A549 (cell line): ENCODE data around the gene PXK.

Experiments used
- BHLHE40 ChIP-seq: IDR thresholded peaks from 2 replicates; pipeline ENCODE4 v1.6.1; 2012; ENCODE audit warnings: low read depth, low read length, inconsistent platforms
- MAZ ChIP-seq: fragments of 150-350 bp; IDR thresholded peaks from 2 replicates; pipeline ENCODE4 v1.6.1; 2014; ENCODE audit warnings: antibody characterized with exemption, low read depth, low read length, borderline replicate concordance
- MYC ChIP-seq: IDR thresholded peaks from 2 replicates; pipeline ENCODE4 v1.6.1; 2012; ENCODE audit warnings: mild to moderate bottlenecking, inconsistent platforms, low read length, improper control_type of control experiment, borderline replicate concordance
- NR3C1 ChIP-seq: fragments of >200 bp; sonication (Bioruptor Twin); formaldehyde crosslinking; IDR thresholded peaks from 3 replicates; pipeline ENCODE4 v1.6.1; 2017
- POLR2A ChIP-seq: IDR thresholded peaks from 2 replicates; pipeline ENCODE4 v1.6.1; 2012; ENCODE audit warnings: mild to moderate bottlenecking, low read length
- RAD21 ChIP-seq, 2 experiments: fragments of >200 bp in 1 of 2; sonication (Bioruptor Twin) in 1 of 2; formaldehyde crosslinking in 1 of 2; IDR thresholded peaks in 1 of 2; conservative IDR thresholded peaks in 1 of 2; 2 replicates in 1 of 2; 3 replicates in 1 of 2; pipeline ENCODE4 v1.6.1; 2012 to 2018; ENCODE audit warnings: inconsistent platforms in 1 of 2
- RFX5 ChIP-seq: fragments of 450-650 bp; IDR thresholded peaks from 2 replicates; pipeline ENCODE4 v1.7.1; 2014; ENCODE audit warnings: antibody characterized with exemption, mild to moderate bottlenecking, moderate library complexity
- SREBF2 ChIP-seq: fragments of 450-650 bp; IDR thresholded peaks from 2 replicates; pipeline ENCODE4 v1.6.1; 2014; ENCODE audit warnings: mild to moderate bottlenecking, moderate library complexity
- ZSCAN20 ChIP-seq: fragments of 250-450 bp; sonication (Bioruptor Pico); IDR thresholded peaks from 2 replicates; pipeline ENCODE4 v1.8.0; 2022; ENCODE audit warnings: mild to moderate bottlenecking, moderate library complexity
- TF ChIP-seq, protein P1 (sequence below): fragments of 250-450 bp; sonication (Bioruptor Pico); IDR thresholded peaks from 2 replicates; pipeline ENCODE4 v1.5.0; 2020; ENCODE audit warnings: low read depth, mild to moderate bottlenecking, moderate library complexity
- TF ChIP-seq, protein P2 (sequence below): fragments of >200 bp; sonication (Bioruptor Twin); formaldehyde crosslinking; IDR thresholded peaks from 3 replicates; pipeline ENCODE4 v1.5.1; 2016
- TF ChIP-seq, protein P3 (sequence below): fragments of >200 bp; sonication (Bioruptor Twin); formaldehyde crosslinking; IDR thresholded peaks from 3 replicates; pipeline ENCODE4 v1.6.1; 2016
- TF ChIP-seq, protein P4 (sequence below): IDR thresholded peaks from 2 replicates; pipeline ENCODE4 v1.6.1; 2012

DNA sequence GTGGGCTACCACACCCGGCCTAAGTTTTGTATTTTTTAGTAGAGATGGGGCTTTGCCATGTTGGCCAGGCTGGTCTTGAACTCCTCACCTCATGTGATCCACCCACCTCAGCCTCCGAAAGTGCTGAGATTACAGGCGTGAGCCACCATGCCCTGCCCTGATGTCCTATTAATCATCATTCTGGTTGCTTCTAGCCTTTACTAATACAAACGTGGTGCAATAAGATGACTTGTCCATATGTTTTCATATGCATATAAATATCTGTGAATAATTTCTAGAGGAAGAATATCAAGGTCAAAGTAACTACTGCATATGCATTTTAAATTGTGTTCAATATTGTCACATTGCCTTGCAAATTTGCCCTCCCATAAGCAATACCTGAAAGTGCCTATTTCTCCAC is 126.5 kb downstream of the PXK start:
- TF ChIP-seq, protein P1, sequence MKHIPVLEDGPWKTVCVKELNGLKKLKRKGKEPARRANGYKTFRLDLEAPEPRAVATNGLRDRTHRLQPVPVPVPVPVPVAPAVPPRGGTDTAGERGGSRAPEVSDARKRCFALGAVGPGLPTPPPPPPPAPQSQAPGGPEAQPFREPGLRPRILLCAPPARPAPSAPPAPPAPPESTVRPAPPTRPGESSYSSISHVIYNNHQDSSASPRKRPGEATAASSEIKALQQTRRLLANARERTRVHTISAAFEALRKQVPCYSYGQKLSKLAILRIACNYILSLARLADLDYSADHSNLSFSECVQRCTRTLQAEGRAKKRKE: no peak
- TF ChIP-seq RAD21 (conservative IDR thresholded peaks at IDR 0.05 in 1 of 2, IDR thresholded peaks at IDR 0.05 in 1 of 2) (no peak), NR3C1 (no peak), RFX5 (no peak), BHLHE40 (no peak), MAZ (no peak), ZSCAN20 (CRISPR knock-in tag) (no peak), MYC (no peak), POLR2A (no peak), SREBF2 (no peak)
- TF ChIP-seq, protein P2, sequence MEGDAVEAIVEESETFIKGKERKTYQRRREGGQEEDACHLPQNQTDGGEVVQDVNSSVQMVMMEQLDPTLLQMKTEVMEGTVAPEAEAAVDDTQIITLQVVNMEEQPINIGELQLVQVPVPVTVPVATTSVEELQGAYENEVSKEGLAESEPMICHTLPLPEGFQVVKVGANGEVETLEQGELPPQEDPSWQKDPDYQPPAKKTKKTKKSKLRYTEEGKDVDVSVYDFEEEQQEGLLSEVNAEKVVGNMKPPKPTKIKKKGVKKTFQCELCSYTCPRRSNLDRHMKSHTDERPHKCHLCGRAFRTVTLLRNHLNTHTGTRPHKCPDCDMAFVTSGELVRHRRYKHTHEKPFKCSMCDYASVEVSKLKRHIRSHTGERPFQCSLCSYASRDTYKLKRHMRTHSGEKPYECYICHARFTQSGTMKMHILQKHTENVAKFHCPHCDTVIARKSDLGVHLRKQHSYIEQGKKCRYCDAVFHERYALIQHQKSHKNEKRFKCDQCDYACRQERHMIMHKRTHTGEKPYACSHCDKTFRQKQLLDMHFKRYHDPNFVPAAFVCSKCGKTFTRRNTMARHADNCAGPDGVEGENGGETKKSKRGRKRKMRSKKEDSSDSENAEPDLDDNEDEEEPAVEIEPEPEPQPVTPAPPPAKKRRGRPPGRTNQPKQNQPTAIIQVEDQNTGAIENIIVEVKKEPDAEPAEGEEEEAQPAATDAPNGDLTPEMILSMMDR: no peak
- TF ChIP-seq, protein P3, sequence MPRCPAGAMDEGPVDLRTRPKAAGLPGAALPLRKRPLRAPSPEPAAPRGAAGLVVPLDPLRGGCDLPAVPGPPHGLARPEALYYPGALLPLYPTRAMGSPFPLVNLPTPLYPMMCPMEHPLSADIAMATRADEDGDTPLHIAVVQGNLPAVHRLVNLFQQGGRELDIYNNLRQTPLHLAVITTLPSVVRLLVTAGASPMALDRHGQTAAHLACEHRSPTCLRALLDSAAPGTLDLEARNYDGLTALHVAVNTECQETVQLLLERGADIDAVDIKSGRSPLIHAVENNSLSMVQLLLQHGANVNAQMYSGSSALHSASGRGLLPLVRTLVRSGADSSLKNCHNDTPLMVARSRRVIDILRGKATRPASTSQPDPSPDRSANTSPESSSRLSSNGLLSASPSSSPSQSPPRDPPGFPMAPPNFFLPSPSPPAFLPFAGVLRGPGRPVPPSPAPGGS: no peak
- TF ChIP-seq, protein P4, sequence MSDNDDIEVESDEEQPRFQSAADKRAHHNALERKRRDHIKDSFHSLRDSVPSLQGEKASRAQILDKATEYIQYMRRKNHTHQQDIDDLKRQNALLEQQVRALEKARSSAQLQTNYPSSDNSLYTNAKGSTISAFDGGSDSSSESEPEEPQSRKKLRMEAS: no peak
